ENCODE data around the gene CLIC6. TPM values are rescaled to one million over a fixed set of nuclear protein-coding genes. Genes with fewer than 3 reads are reported as not detected.

CLIC6 gene
- total RNA-seq, 1 experiment from 2014 or later, result not detected

DNA sequence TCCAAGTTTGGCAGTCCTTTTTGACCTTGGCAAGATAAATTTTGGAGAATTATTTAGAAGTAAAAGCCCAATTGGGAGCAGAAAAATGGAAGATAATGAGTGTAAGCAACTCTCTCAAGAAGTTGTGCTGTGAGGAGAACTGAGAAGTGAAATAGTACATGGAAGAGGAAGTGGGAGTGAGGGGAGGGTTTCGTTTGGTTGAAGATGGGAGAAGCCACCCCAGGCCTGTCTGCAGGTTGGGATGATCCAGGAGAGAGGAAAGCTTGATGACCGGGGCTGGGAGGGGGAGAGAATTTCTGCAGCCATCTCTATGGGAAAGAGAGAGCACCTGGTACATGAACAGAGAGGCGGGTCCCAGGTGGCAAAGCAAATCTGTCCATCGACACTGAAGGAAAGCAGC, 45.3 kb upstream of the CLIC6 start:
- BruUV-seq (replicated peaks), result no TSS peak
- peaks cover 8% of the 10 kb centered on the region for H3K27me3 Mint-ChIP-seq (ENCODE audit: insufficient read depth, unreplicated experiment)
- no peaks in the 10 kb centered on the region for H3K36me3 Mint-ChIP-seq (ENCODE audit: insufficient read depth, unreplicated experiment)
- intact Hi-C loops (cut with micrococcal nuclease; ENCODE audit: unreplicated experiment), result no loop called here
- no peak overlapping the region for H3K27ac Mint-ChIP-seq (ENCODE audit: unreplicated experiment)
- Histone ChIP-seq H3K4me1 (no peaks in the 10 kb centered on the region), H3K4me3 (ENCODE audit: low read depth, low read length) (no peak overlapping the region), H3K36me3 (ENCODE audit: control insufficient read depth, insufficient read depth, low read length) (no peaks in the 10 kb centered on the region), H3K9me3 (no peaks in the 10 kb centered on the region), H3K27me3 (replicated peaks; ENCODE audit: control insufficient read depth, insufficient read depth, low read length) (no peaks in the 10 kb centered on the region)
- ChIA-PET POLR2A (no interaction called here), CTCF (no interaction called here)
- DNase-seq, result no peak
- peaks cover 7% of the 10 kb centered on the region for H3K4me1 Mint-ChIP-seq (ENCODE audit: low read depth, unreplicated experiment)
- no peak overlapping the region for H3K4me3 Mint-ChIP-seq (ENCODE audit: unreplicated experiment)
- H3K9me3 Mint-ChIP-seq (ENCODE audit: unreplicated experiment), result peaks cover 9% of the 10 kb centered on the region
- TF ChIP-seq, protein P1, sequence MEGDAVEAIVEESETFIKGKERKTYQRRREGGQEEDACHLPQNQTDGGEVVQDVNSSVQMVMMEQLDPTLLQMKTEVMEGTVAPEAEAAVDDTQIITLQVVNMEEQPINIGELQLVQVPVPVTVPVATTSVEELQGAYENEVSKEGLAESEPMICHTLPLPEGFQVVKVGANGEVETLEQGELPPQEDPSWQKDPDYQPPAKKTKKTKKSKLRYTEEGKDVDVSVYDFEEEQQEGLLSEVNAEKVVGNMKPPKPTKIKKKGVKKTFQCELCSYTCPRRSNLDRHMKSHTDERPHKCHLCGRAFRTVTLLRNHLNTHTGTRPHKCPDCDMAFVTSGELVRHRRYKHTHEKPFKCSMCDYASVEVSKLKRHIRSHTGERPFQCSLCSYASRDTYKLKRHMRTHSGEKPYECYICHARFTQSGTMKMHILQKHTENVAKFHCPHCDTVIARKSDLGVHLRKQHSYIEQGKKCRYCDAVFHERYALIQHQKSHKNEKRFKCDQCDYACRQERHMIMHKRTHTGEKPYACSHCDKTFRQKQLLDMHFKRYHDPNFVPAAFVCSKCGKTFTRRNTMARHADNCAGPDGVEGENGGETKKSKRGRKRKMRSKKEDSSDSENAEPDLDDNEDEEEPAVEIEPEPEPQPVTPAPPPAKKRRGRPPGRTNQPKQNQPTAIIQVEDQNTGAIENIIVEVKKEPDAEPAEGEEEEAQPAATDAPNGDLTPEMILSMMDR (IDR thresholded peaks at IDR 0.05; ENCODE audit: insufficient read depth in 1 of 2, low read depth in 1 of 2, low read length in 1 of 2, severe bottlenecking in 1 of 2, unreplicated experiment in 1 of 2), result no peak

DNA sequence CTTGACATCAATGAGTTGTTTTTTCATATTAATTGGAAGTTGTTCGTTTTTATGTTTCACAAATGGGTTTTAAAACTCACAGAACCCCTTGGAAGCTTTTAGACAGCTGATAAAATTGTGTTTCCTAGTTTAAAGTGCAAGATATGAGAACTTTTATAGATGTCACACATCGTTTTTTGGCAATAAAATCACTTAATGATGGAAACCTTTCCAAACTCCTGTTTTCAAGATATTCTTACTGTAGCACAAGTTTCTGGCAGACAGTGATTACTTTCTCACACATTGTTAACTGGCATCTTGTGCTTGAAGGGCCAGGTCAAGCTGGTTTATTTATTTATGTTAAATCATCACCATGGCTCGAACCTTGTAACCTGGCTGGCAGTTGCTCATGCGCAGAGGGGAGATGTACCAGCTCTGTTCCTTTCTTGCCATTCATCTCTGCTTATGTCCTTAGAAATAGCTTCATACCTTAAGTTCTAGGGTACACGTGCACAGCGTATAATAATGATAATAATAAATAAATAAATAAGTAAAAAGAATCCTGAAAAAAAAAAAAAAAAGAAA, 43.7 kb upstream of the CLIC6 start:
- H3K36me3 ChIP-seq (ENCODE audit: control insufficient read depth, insufficient read depth, low read length), result no peaks in the 10 kb centered on the region
- no peak for DNase-seq
- H3K4me1 ChIP-seq, result no peaks in the 10 kb centered on the region
- TF ChIP-seq, protein P1 (IDR thresholded peaks at IDR 0.05; ENCODE audit: insufficient read depth in 1 of 2, low read depth in 1 of 2, low read length in 1 of 2, severe bottlenecking in 1 of 2, unreplicated experiment in 1 of 2), result no peak
- peaks cover 7% of the 10 kb centered on the region for H3K4me1 Mint-ChIP-seq (ENCODE audit: low read depth, unreplicated experiment)
- H3K4me3 Mint-ChIP-seq (ENCODE audit: unreplicated experiment), result no peak overlapping the region
- ChIA-PET CTCF (no interaction called here), POLR2A (no interaction called here)
- H3K9me3 ChIP-seq, result no peaks in the 10 kb centered on the region
- intact Hi-C loops (cut with micrococcal nuclease; ENCODE audit: unreplicated experiment), result no loop called here
- H3K27ac Mint-ChIP-seq (ENCODE audit: unreplicated experiment), result no peak overlapping the region
- H3K4me3 ChIP-seq (ENCODE audit: low read depth, low read length), result no peak overlapping the region
- peaks cover 8% of the 10 kb centered on the region for H3K27me3 Mint-ChIP-seq (ENCODE audit: insufficient read depth, unreplicated experiment)
- no peaks in the 10 kb centered on the region for H3K27me3 ChIP-seq (replicated peaks; ENCODE audit: control insufficient read depth, insufficient read depth, low read length)
- no TSS peak for BruUV-seq (replicated peaks)
- no peaks in the 10 kb centered on the region for H3K36me3 Mint-ChIP-seq (ENCODE audit: insufficient read depth, unreplicated experiment)
- H3K9me3 Mint-ChIP-seq (ENCODE audit: unreplicated experiment), result peaks cover 9% of the 10 kb centered on the region

GRCh38 chr21:34626131-34626530, 42.7 kb upstream of the CLIC6 start:
- intact Hi-C loops (cut with micrococcal nuclease; ENCODE audit: unreplicated experiment), result no loop called here
- Histone ChIP-seq H3K36me3 (ENCODE audit: control insufficient read depth, insufficient read depth, low read length) (no peaks in the 10 kb centered on the region), H3K27me3 (replicated peaks; ENCODE audit: control insufficient read depth, insufficient read depth, low read length) (no peaks in the 10 kb centered on the region), H3K4me1 (no peaks in the 10 kb centered on the region), H3K9me3 (no peaks in the 10 kb centered on the region), H3K4me3 (ENCODE audit: low read depth, low read length) (no peak overlapping the region)
- TF ChIP-seq, protein P1 (IDR thresholded peaks at IDR 0.05; ENCODE audit: insufficient read depth in 1 of 2, low read depth in 1 of 2, low read length in 1 of 2, severe bottlenecking in 1 of 2, unreplicated experiment in 1 of 2), result no peak
- BruUV-seq (replicated peaks), result no TSS peak
- peaks cover 8% of the 10 kb centered on the region for H3K27me3 Mint-ChIP-seq (ENCODE audit: insufficient read depth, unreplicated experiment)
- ChIA-PET POLR2A (no interaction called here), CTCF (no interaction called here)
- peaks cover 7% of the 10 kb centered on the region for H3K4me1 Mint-ChIP-seq (ENCODE audit: low read depth, unreplicated experiment)
- H3K36me3 Mint-ChIP-seq (ENCODE audit: insufficient read depth, unreplicated experiment), result no peaks in the 10 kb centered on the region
- no peak overlapping the region for H3K27ac Mint-ChIP-seq (ENCODE audit: unreplicated experiment)
- H3K4me3 Mint-ChIP-seq (ENCODE audit: unreplicated experiment), result no peak overlapping the region
- no peak for DNase-seq
- peaks cover 9% of the 10 kb centered on the region for H3K9me3 Mint-ChIP-seq (ENCODE audit: unreplicated experiment)

Measured in Caco-2 (cell line).